RWPE2 (cell line): ENCODE results near the gene CCDC50.

ENCODE experiments used
- ATAC-seq: fragments of 200-7000 bp; cut with Tn5 transposase; 3 replicates; pipeline ENCODE4 v1.9.1; 2021; ENCODE audit warnings: low read depth
- DNase-seq: peaks from one replicate; pipeline ENCODE4 v3.0.0-alpha.2; 2020; ENCODE audit warnings: low spot score
- H3K27ac ChIP-seq: fragments of 450-650 bp; 2 replicates; pipeline ENCODE4 v1.5.1; 2017; ENCODE audit warnings: mild to moderate bottlenecking; ENCODE audit not compliant: poor library complexity, severe bottlenecking
- H3K27me3 ChIP-seq: fragments of 250-450 bp; sonication (Bioruptor Pico); 2 replicates; pipeline ENCODE4 v1.5.1; 2021; ENCODE audit warnings: mild to moderate bottlenecking, moderate library complexity; ENCODE audit not compliant: insufficient read depth, poor library complexity, severe bottlenecking
- H3K36me3 ChIP-seq: fragments of 250-450 bp; sonication (Bioruptor Pico); 2 replicates; pipeline ENCODE4 v1.5.1; 2020; ENCODE audit warnings: low read depth, mild to moderate bottlenecking, moderate library complexity
- H3K4me1 ChIP-seq: fragments of 250-450 bp; sonication (Bioruptor Pico); 2 replicates; pipeline ENCODE4 v1.5.1; 2021; ENCODE audit warnings: mild to moderate bottlenecking, moderate library complexity; ENCODE audit not compliant: insufficient read depth, poor library complexity, severe bottlenecking
- H3K4me3 ChIP-seq: fragments of 250-450 bp; sonication (Bioruptor Pico); 2 replicates; pipeline ENCODE4 v1.5.1; 2021; ENCODE audit warnings: mild to moderate bottlenecking, moderate library complexity; ENCODE audit not compliant: severe bottlenecking
- H3K9me3 ChIP-seq: fragments of 250-450 bp; sonication (Bioruptor Pico); 2 replicates; pipeline ENCODE4 v1.5.1; 2021; ENCODE audit warnings: mild to moderate bottlenecking, moderate library complexity; ENCODE audit not compliant: severe bottlenecking
- TF ChIP-seq, protein P1 (sequence below): fragments of 450-650 bp; IDR thresholded peaks from one replicate; pipeline ENCODE4 v1.5.1; 2017; ENCODE audit warnings: mild to moderate bottlenecking, moderate library complexity; ENCODE audit not compliant: poor library complexity, severe bottlenecking

CCDC50 gene

GRCh38 chr3:191379446-191379845 is 50.3 kb downstream of the CCDC50 start:
- H3K27ac ChIP-seq: no peak overlapping the region
- H3K36me3 ChIP-seq: peaks cover 81% of the 10 kb centered on the region

GRCh38 chr3:191380001-191380400 is 50.8 kb downstream of the CCDC50 start:
- ATAC-seq (no peak), DNase-seq (no peak)
- Histone ChIP-seq H3K36me3 (peaks cover 77% of the 10 kb centered on the region), H3K27me3 (no peaks in the 10 kb centered on the region), H3K4me1 (peaks cover 13% of the 10 kb centered on the region), H3K9me3 (no peaks in the 10 kb centered on the region), H3K4me3 (no peak overlapping the region), H3K27ac (no peak overlapping the region)
- TF ChIP-seq, protein P1, sequence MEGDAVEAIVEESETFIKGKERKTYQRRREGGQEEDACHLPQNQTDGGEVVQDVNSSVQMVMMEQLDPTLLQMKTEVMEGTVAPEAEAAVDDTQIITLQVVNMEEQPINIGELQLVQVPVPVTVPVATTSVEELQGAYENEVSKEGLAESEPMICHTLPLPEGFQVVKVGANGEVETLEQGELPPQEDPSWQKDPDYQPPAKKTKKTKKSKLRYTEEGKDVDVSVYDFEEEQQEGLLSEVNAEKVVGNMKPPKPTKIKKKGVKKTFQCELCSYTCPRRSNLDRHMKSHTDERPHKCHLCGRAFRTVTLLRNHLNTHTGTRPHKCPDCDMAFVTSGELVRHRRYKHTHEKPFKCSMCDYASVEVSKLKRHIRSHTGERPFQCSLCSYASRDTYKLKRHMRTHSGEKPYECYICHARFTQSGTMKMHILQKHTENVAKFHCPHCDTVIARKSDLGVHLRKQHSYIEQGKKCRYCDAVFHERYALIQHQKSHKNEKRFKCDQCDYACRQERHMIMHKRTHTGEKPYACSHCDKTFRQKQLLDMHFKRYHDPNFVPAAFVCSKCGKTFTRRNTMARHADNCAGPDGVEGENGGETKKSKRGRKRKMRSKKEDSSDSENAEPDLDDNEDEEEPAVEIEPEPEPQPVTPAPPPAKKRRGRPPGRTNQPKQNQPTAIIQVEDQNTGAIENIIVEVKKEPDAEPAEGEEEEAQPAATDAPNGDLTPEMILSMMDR: no peak

More at GRCh38 chr3:191379446-191379845, 50.3 kb downstream of the CCDC50 start:
- Histone ChIP-seq H3K4me3 (no peak overlapping the region), H3K4me1 (peaks cover 13% of the 10 kb centered on the region), H3K9me3 (no peaks in the 10 kb centered on the region), H3K27me3 (no peaks in the 10 kb centered on the region)
- TF ChIP-seq, protein P1: no peak
- ATAC-seq (no peak), DNase-seq (no peak)

- TF ChIP-seq, protein P1: no peak
- Histone ChIP-seq H3K9me3 (no peaks in the 10 kb centered on the region), H3K4me1 (peaks cover 8% of the 10 kb centered on the region), H3K36me3 (peaks cover 64% of the 10 kb centered on the region), H3K4me3 (no peak overlapping the region), H3K27me3 (no peaks in the 10 kb centered on the region), H3K27ac (no peak overlapping the region)
- DNase-seq (no peak), ATAC-seq (no peak)
Observed at GRCh38 chr3:191381303-191381702, 52.1 kb downstream of the CCDC50 start.

- no peak overlapping the region for H3K4me3 ChIP-seq
- DNase-seq (no peak), ATAC-seq (no peak)
- H3K27ac ChIP-seq: no peak overlapping the region
- no peaks in the 10 kb centered on the region for H3K27me3 ChIP-seq
- TF ChIP-seq, protein P1: no peak
- peaks cover 58% of the 10 kb centered on the region for H3K36me3 ChIP-seq
- no peaks in the 10 kb centered on the region for H3K9me3 ChIP-seq
- H3K4me1 ChIP-seq: no peaks in the 10 kb centered on the region
Observed at GRCh38 chr3:191382661-191383060, 53.5 kb downstream of the CCDC50 start.

- H3K9me3 ChIP-seq: no peaks in the 10 kb centered on the region
- no peak overlapping the region for H3K4me3 ChIP-seq
- TF ChIP-seq, protein P1: no peak
- no peak for DNase-seq
- peaks cover 59% of the 10 kb centered on the region for H3K36me3 ChIP-seq
- H3K27me3 ChIP-seq: no peaks in the 10 kb centered on the region
- no peak for ATAC-seq
- no peak overlapping the region for H3K27ac ChIP-seq
- H3K4me1 ChIP-seq: no peaks in the 10 kb centered on the region
Observed at GRCh38 chr3:191383124-191383523, 53.9 kb downstream of the CCDC50 start.
